Gastrocnemius medialis (tissue), 4 donors: ENCODE results near the gene MCF2L.
A peak's percentile ranks its signal among the peaks of the same experiment; 100 is the strongest.

Experiments used
- CTCF ChIP-seq, 5 experiments: fragments of 450-650 bp in 3 of 5; fragments of 200-600 bp in 2 of 5; sonication (generic) in 2 of 5; IDR thresholded peaks in 4 of 5; conservative IDR thresholded peaks in 1 of 5; 1 replicate in 4 of 5; 2 replicates in 1 of 5; pipeline ENCODE4 v1.5.1; 2016 to 2019; ENCODE audit warnings: antibody characterized with exemption in 5 of 5, mild to moderate bottlenecking in 3 of 5, moderate library complexity in 3 of 5
- POLR2A ChIP-seq, 2 donors: fragments of 450-650 bp; IDR thresholded peaks; one replicate each; pipeline ENCODE4 v1.6.1; 2017; ENCODE audit warnings: antibody characterized with exemption in 2 of 2, mild to moderate bottlenecking in 2 of 2, moderate library complexity in 2 of 2

- TF ChIP-seq CTCF (IDR thresholded peaks at IDR 0.05 in 4 of 5, conservative IDR thresholded peaks at IDR 0.05 in 1 of 5): no peak
- peak in 1 of 2 donors; percentile 29 for TF ChIP-seq POLR2A (IDR thresholded peaks at IDR 0.05)
Measured at GRCh38 chr13:112968910-112969691, at the start of gene MCF2L.
